CD4-positive, alpha-beta T cell treated with Interleukin-6 at 100 ng/mL for 8 hours (primary cell): ENCODE results near the gene WNT3.
"Not testable (repeated sequence)": the region's sequence is repeated elsewhere in the genome, so short reads cannot be mapped to it uniquely, and the experiment has no call there.

Experiments
- DNase-seq: peaks from one replicate; pipeline ENCODE4 v3.0.0-alpha.2; 2020; ENCODE audit warnings: mixed read lengths, low spot score

The WNT3 gene

GRCh38 chr17:46783031-46783593, 35.4 kb downstream of the WNT3 start:
- no peak for DNase-seq

DNA sequence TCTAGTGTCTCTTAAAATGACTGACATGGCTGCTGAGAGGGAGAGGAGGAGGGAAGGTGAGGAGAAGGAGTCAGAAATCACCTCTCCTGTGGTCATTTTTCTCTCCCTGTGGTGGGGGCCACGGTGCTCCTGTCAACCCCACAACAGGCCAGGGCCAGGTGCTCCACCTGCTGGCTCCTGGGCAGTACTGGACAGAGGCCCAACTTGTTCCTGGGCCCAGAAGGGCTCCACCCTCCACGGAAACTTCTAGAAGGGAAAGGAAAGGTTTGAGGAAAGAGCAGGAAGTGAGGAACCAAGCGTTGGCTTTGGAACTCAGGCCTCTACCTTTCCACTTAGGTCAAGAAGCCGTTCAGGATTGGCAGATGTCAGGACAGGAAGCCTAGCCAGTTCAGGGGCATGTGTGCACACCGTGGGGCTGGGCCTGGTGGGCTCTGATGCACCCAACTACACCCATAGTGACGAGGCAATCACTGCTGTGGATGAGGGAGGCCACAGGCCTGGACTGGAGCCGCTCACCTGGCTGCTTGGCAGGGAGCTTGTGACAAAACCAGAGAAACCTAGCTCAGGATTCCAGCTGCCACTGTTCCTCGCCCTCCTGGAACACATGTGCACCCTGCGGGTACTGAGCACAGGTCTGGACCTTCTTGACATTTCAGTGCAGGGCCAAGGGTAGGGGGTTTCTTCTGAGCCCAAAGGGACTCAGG, 36.1 kb downstream of the WNT3 start:
- DNase-seq = no peak

DNA sequence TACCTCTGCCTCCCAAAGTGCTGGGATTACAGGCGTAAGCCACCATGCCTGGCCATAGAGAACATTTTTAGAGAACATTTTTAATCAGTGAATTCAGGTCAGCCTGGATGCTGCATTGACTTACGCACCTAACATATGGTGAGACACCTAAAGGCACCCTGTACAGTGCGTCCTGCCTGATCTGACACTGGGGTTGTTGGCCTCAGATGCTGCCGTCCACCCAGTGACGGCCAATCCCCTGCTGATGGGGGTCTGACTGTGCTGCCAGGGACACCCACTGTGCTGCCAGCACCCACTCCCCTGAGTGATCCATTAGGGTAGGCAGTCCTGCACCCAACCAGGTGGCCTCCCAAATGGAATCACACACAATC, 38.5 kb downstream of the WNT3 start:
- no peak for DNase-seq

- DNase-seq = no peak
Observed at GRCh38 chr17:46777943-46778915, 40.3 kb downstream of the WNT3 start.

DNA sequence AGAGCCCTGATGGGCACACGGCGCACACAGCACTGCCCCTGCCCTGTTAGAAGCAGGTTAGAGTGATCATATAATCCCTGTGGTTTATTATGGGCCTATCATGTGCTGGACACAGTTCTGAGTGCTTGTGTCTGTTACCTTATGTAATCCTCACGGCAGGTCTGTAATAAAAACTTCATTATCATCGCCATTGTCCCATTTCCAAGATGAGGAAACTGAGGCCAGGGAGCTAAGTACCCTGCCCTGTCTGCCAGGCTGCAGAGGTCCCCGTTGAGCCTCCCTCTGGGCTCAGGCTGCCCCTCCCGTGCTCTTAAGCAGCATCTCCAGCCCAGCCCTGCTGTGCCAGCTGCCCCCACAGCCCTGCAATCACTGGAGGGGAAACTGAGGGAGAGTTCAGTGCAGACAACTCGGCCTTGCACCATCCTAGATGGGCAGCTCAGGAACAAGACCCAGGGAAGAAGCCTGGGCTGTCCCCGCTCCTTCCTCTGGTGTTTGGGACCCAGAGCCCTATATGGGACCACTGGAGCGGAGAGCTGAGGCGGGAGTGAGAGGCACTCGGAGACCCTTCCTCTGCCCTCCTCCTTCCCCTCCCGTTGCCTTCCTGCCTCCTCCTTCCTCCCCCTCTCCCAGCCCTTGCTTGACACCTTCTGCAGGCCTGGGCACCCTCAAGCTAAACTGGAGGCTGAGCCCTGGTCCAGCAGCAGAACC, 42.0 kb downstream of the WNT3 start:
- DNase-seq = no peak

DNA sequence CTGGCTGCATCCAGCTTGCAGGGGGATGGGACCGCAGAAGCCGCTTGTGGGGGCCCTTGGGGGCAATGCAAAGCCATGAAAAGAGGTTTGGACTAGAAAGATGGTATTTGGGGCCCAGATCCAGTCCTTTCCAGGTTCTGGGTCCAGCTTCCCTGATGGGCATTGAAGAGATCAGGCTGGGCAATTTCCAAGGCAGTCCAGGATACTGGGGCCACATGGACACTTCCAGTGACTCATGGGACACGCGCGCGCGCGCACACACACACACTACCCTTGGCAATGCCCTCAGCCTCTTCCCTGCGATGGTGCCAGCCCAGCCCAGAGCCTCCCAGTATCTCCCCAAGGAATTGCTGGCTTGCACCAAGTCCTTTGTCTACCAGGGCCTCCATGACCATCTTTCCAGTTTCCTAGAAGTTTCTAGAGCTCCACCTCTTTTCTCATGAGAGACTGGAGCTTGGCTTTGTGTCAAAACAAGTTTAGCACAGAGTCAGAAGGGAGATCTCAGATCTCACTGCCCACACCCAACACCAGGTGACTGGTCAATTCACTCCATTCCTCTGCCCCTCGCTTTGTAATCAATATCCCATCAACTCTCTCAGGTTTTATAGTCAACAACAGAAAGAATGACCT, 44.3 kb downstream of the WNT3 start:
- DNase-seq = no peak

DNA sequence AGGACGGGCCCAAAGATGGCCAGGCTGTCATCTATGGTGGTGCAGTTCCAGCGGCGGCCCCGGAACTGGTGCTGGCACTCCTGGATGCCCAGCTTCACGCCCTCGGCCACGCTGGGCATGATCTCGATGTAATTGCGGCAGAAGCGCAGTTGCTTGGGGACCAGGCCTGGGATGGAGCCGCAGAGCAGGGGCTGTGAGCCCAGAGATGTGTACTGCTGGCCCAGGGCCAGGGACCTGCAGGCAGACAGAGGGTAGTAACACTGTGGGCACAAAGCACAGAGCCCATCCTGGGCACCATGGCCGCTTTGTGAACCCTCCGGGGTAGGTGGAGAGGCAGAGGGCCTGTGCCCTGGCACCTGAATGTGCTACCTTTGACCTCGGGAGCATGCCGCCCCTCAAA, 44.8 kb downstream of the WNT3 start:
- DNase-seq = no peak

DNA sequence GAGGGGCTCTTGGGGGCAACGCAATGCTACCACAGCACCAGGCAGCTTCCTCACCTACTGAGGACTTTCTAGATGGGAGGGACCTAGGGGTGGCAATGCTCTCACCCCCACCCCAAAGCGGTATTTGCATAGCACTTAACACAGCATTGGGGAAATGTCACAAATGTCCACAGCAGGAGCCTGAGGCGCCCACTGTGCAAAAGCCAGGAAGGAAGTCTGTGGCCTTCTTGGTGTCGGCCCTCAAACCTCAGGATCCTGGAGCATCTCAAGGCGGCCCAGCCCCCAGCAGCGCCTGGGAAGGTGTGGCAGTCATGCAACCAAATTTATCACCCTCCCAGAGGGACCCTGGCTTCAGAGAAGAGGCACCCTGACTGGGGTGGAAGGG, 45.3 kb downstream of the WNT3 start:
- DNase-seq = no peak

DNA sequence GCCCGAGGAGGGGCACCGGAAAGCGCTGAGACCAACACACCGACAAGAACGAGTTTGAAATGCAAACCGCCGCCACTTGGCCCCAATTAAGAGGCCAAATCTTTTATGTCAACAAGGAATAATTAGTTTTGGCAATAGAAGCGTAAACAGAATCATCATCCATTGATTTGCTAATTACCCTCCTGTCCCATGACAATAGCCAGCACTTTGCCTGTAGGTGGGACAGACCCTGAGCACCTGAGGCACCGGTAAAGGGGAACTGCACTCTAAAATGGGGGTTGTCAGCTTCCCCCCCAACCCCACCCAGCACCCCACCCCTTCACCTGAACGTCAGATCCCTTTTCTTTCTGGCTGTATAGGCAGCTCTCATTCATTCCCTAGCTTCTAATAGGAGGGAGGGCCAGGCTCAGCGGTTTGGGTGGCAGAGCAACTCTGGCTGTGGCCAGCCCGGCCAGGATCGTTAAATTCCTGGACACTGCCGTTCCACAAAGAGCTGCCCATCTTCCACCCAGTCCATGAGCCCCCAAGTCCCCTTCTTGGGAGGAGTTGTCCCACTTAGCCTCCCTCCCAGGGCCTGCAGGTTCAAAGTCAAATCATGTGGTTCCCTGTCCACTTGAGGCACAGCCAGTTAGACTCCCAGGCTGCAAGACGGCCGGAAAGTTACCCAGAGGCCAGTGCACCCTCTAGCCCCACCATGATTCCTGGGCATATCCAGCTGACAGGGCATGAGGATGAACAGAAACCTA, 45.8 kb downstream of the WNT3 start:
- no peak for DNase-seq

- DNase-seq = no peak
Observed at GRCh38 chr17:46771561-46772474, 46.7 kb downstream of the WNT3 start.

- DNase-seq = no peak
Observed at GRCh38 chr17:46770818-46771560, 47.5 kb downstream of the WNT3 start.

DNA sequence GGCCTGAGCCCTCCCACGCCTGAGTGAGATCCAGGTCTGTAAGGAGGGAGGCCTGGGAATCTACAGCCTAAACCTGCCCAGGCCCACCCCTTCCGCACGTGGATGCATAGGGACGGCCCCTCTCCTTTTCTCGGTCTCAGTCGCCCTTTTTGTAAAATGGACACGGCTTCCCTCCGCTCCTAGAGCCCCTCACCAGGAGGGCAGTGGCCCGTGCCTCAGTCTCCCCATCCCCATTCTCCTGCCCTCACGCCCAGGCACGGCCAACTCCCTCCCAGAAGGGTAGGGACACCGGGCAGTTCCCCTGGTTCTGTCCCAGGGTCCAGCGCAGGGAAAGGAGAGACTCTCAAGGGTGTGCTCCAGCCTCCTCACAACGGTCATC, 48.1 kb downstream of the WNT3 start:
- DNase-seq = no peak

DNA sequence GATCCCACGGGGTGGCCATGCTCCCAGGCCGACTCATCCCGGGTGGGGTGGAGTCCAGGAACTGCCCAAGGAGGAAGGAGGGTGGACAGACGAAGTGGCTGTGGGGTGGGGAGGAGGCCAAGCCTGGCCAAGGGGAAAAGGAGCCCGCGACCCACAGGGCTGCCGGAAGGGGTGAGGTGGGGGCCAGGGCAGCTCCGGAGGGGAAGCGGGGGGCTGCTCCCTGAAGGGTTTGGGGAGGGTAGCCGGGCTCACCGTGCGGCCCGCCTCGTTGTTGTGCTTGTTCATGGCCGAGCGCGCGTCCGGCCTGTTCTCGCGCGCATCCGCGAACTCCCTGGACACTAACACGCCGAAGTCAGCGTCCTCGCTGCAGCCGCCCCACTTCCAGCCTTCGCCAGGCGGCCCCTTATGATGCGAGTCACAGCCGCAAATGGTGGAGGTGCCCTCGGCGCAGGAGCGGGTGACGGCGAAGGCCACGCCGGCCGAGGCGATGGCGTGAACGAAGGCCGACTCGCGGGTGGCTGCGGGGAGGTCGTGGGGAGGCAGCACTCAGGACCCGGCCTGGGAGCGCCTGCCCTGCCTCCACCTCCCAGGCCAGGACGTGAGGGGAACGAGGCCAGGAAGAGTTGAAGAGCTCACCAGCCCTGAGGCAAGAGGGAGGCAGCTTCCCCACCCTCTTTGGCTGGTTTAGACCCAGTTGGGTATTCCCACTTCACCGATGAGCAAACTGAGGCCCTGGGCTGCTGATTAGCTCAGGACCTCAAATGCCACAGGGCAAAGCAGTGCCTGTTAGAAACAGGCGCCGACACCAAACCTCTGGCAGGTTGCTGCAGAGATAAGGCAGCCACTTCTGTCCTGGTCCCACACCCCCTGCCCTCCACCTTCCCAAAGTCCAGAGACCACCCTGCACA, 48.7 kb downstream of the WNT3 start:
- DNase-seq = no peak

GRCh38 chr17:46768896-46769295, 49.6 kb downstream of the WNT3 start:
- DNase-seq = not testable (repeated sequence)

DNA sequence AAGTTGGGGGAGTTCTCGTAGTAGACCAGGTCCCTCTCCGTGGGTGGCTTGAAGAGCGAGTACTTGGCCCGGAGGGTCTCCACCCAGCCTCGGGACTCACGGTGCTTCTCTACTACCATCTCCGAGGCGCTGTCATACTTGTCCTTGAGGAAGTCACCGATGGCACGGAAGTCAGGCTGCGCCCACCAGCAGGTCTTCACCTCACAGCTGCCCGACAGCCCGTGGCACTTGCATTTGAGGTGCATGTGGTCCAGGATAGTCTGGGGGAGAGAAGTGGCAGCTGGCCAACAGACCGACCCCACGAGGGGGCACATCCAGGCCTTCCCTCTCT, 50.0 kb downstream of the WNT3 start:
- DNase-seq = no peak

GRCh38 chr17:46766493-46767491, 51.7 kb downstream of the WNT3 start:
- no peak for DNase-seq

GRCh38 chr17:46765453-46765852, 53.0 kb downstream of the WNT3 start:
- DNase-seq = no peak
